ENCODE data around the gene RAB11FIP4.

- TF ChIP-seq, protein P1, sequence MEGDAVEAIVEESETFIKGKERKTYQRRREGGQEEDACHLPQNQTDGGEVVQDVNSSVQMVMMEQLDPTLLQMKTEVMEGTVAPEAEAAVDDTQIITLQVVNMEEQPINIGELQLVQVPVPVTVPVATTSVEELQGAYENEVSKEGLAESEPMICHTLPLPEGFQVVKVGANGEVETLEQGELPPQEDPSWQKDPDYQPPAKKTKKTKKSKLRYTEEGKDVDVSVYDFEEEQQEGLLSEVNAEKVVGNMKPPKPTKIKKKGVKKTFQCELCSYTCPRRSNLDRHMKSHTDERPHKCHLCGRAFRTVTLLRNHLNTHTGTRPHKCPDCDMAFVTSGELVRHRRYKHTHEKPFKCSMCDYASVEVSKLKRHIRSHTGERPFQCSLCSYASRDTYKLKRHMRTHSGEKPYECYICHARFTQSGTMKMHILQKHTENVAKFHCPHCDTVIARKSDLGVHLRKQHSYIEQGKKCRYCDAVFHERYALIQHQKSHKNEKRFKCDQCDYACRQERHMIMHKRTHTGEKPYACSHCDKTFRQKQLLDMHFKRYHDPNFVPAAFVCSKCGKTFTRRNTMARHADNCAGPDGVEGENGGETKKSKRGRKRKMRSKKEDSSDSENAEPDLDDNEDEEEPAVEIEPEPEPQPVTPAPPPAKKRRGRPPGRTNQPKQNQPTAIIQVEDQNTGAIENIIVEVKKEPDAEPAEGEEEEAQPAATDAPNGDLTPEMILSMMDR (IDR thresholded peaks at IDR 0.05 in 4 of 5, conservative IDR thresholded peaks at IDR 0.05 in 1 of 5): no peak
- no peak for TF ChIP-seq POLR2A (IDR thresholded peaks at IDR 0.05)
These were observed 180.9 kb downstream of the RAB11FIP4 start for GRCh38 chr17:31572341-31572740.

All from gastrocnemius medialis (tissue), 4 donors.